Pons (tissue), 1 donor: ENCODE results near the gene P4HA3.

Experiments used
- DNase-seq: peaks from one replicate; pipeline ENCODE4 v3.0.0-alpha.2; 2016; ENCODE audit warnings: low spot score

P4HA3 gene

GRCh38 chr11:74262725-74263124 lies 48.7 kb downstream of the P4HA3 start:
- no peak for DNase-seq

- peak; percentile 48 for DNase-seq
Measured at GRCh38 chr11:74257959-74258553, 53.4 kb downstream of the P4HA3 start.

GRCh38 chr11:74256378-74257133 lies 54.9 kb downstream of the P4HA3 start:
- DNase-seq: no peak

- peak; percentile 69 for DNase-seq
Measured at GRCh38 chr11:74255741-74256375, 55.6 kb downstream of the P4HA3 start.

- no peak for DNase-seq
Measured at GRCh38 chr11:74253361-74253760, 58.1 kb downstream of the P4HA3 start.

GRCh38 chr11:74249496-74249895 lies 61.9 kb downstream of the P4HA3 start:
- no peak for DNase-seq

GRCh38 chr11:74248469-74248868 lies 63.0 kb downstream of the P4HA3 start:
- DNase-seq: no peak

- peak; percentile 7 for DNase-seq
Measured at GRCh38 chr11:74238243-74238642, 73.2 kb downstream of the P4HA3 start.

- no peak for DNase-seq
Measured at GRCh38 chr11:74237541-74237940, 73.9 kb downstream of the P4HA3 start.

- no peak for DNase-seq
Measured at GRCh38 chr11:74235121-74235520, 76.3 kb downstream of the P4HA3 start.

- no peak for DNase-seq
Measured at GRCh38 chr11:74233683-74234082, 77.8 kb downstream of the P4HA3 start.

GRCh38 chr11:74232311-74232950 lies 79.0 kb downstream of the P4HA3 start:
- no peak for DNase-seq

- DNase-seq: no peak
Measured at GRCh38 chr11:74226907-74227306, 84.5 kb downstream of the P4HA3 start.

GRCh38 chr11:74225565-74225964 lies 85.9 kb downstream of the P4HA3 start:
- DNase-seq: no peak

- no peak for DNase-seq
Measured at GRCh38 chr11:74221816-74222215, 89.6 kb downstream of the P4HA3 start.

GRCh38 chr11:74220376-74220775 lies 91.1 kb downstream of the P4HA3 start:
- DNase-seq: no peak
